A673 (cell line): Measurements from ENCODE around the gene TIGD2. TPM values are rescaled to one million over a fixed set of nuclear protein-coding genes. Genes with fewer than 3 reads are reported as not detected.

Experiments used
- BruUV-seq: library from RNA; stranded (reverse); fragments of 400-500 nt; replicated peaks from 2 replicates; lab custom pipeline; 2021; lab: Mats Ljungman, UMichigan
- CTCF ChIA-PET: fragments of 300-600 bp; sonication (Branson Sonifier 250); formaldehyde crosslinking; loops from one replicate; lab custom pipeline; 2022; ENCODE audit warnings: antibody characterized with exemption; lab: Charles Lee
- POLR2A ChIA-PET: fragments of 300-600 bp; sonication (Branson Sonifier 250); formaldehyde crosslinking; loops from one replicate; lab custom pipeline; 2022; ENCODE audit warnings: antibody characterized with exemption; ENCODE audit not compliant: low non-redundant PET; lab: Charles Lee
- DNase-seq: peaks from one replicate; pipeline ENCODE4 v3.0.0-alpha.2; 2015; ENCODE audit warnings: low spot score
- H3K27ac ChIP-seq: fragments of 200-600 bp; sonication (generic); 2 replicates; pipeline ENCODE4 v1.5.1; 2016; ENCODE audit warnings: mixed run types, low read depth, mild to moderate bottlenecking, mixed read lengths, antibody characterized with exemption, low read length; ENCODE audit not compliant: poor library complexity, severe bottlenecking
- H3K27me3 ChIP-seq: fragments of 200-600 bp; sonication (generic); replicated peaks from 2 replicates; pipeline ENCODE4 v1.6.1; 2017; ENCODE audit warnings: mixed run types, low read depth, mild to moderate bottlenecking, mixed read lengths, antibody characterized with exemption, low read length; ENCODE audit not compliant: insufficient read depth, poor library complexity
- H3K36me3 ChIP-seq: fragments of 200-600 bp; sonication (generic); 2 replicates; pipeline ENCODE4 v1.6.1; 2016; ENCODE audit warnings: mixed run types, mild to moderate bottlenecking, mixed read lengths, antibody characterized with exemption, low read length; ENCODE audit not compliant: insufficient read depth, poor library complexity, severe bottlenecking
- H3K4me1 ChIP-seq: fragments of 200-600 bp; sonication (generic); 2 replicates; pipeline ENCODE4 v1.6.1; 2017; ENCODE audit warnings: mixed run types, mild to moderate bottlenecking, mixed read lengths, antibody characterized with exemption, low read length; ENCODE audit not compliant: insufficient read depth, poor library complexity, severe bottlenecking
- H3K4me3 ChIP-seq: fragments of 200-600 bp; sonication (generic); 2 replicates; pipeline ENCODE4 v1.5.1; 2016; ENCODE audit warnings: low read depth, mixed run types, mild to moderate bottlenecking, mixed read lengths, low read length; ENCODE audit not compliant: poor library complexity, severe bottlenecking
- H3K9me3 ChIP-seq: fragments of 200-600 bp; sonication (generic); 2 replicates; pipeline ENCODE4 v1.6.1; 2016; ENCODE audit warnings: mixed run types, low read depth, mild to moderate bottlenecking, mixed read lengths, antibody characterized with exemption, low read length; ENCODE audit not compliant: poor library complexity, severe bottlenecking
- EZH2 ChIP-seq: fragments of 200-600 bp; sonication (generic); IDR thresholded peaks from 2 replicates; pipeline ENCODE4 v1.6.1; 2017; ENCODE audit warnings: borderline replicate concordance, low read depth, mild to moderate bottlenecking, mixed read lengths, antibody characterized with exemption, low read length; ENCODE audit not compliant: poor library complexity, severe bottlenecking
- intact Hi-C: fragments of 100-400 bp; cut with micrococcal nuclease; formaldehyde crosslinking; loops from one replicate; pipeline ENCODE4 v1.10.0; 2022; ENCODE audit not compliant: unreplicated experiment
- total RNA-seq: library from RNA; stranded (reverse); gene quantifications from 2 replicates; pipeline ENCODE4 v1.2.3, GENCODE V29; 2021
- TF ChIP-seq, protein P1 (sequence below): fragments of 300-800, 200-600 bp; sonication (generic); conservative IDR thresholded peaks from 2 replicates; pipeline ENCODE4 v1.5.1; 2017; ENCODE audit warnings: low read depth, mild to moderate bottlenecking, antibody characterized with exemption, low read length, moderate library complexity, mixed read lengths

Gene TIGD2
- total RNA-seq, 1 experiment from 2014 or later = 2.8 TPM

DNA sequence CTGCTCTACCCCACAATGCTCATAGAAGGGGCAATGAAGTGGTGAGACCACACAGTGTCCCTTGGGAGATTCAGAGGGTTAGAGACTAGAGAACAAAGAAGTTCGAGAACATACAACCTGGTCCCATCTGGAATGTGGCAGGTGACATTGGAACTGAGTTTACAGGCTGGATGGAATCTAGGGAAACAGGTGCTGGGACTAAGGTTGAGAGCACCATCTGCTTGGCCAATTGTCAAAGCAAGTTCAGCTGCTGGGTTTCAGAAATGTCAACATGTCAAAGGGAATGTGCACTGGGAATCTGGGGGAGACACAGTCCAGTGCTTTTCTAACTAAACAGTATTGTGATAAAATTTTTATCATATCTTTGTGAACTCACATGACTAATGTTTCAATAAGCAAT lies 38.4 kb upstream of the TIGD2 start:
- Histone ChIP-seq H3K9me3 (peaks cover 4% of the 10 kb centered on the region), H3K27me3 (no peaks in the 10 kb centered on the region), H3K4me3 (no peak overlapping the region), H3K27ac (no peak overlapping the region), H3K4me1 (peaks cover 3% of the 10 kb centered on the region), H3K36me3 (no peaks in the 10 kb centered on the region)
- ChIA-PET CTCF (no interaction called here), POLR2A (no interaction called here)
- BruUV-seq = no TSS peak
- TF ChIP-seq, protein P1, sequence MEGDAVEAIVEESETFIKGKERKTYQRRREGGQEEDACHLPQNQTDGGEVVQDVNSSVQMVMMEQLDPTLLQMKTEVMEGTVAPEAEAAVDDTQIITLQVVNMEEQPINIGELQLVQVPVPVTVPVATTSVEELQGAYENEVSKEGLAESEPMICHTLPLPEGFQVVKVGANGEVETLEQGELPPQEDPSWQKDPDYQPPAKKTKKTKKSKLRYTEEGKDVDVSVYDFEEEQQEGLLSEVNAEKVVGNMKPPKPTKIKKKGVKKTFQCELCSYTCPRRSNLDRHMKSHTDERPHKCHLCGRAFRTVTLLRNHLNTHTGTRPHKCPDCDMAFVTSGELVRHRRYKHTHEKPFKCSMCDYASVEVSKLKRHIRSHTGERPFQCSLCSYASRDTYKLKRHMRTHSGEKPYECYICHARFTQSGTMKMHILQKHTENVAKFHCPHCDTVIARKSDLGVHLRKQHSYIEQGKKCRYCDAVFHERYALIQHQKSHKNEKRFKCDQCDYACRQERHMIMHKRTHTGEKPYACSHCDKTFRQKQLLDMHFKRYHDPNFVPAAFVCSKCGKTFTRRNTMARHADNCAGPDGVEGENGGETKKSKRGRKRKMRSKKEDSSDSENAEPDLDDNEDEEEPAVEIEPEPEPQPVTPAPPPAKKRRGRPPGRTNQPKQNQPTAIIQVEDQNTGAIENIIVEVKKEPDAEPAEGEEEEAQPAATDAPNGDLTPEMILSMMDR = no peak
- no peak for TF ChIP-seq EZH2
- intact Hi-C loops = no loop called here
- DNase-seq = no peak

DNA sequence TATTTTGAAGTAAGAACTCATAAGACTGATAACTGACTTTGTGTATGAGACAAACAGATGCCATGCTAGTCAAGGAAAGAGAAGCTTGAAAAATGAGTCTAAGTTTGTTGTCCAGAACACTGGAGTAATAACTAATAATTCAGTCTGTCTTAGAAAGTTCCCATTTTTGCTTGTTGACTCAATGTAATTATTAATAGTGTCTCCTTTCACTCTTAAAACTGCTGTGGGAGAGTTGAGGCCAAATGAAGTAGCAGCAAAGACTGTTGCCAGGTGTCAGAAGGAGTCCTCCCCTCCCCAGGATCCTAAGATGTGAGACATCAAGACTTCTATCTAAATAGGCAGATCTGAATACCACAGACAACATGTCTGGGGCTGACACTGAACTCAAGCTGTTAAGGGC lies 33.6 kb upstream of the TIGD2 start:
- CTCF ChIA-PET = no interaction called here
- H3K9me3 ChIP-seq = peaks cover 4% of the 10 kb centered on the region
- H3K27ac ChIP-seq = no peak overlapping the region
- intact Hi-C loops = no loop called here
- no TSS peak for BruUV-seq
- H3K27me3 ChIP-seq = no peaks in the 10 kb centered on the region
- TF ChIP-seq, protein P1 = no peak
- no peak for TF ChIP-seq EZH2
- H3K36me3 ChIP-seq = no peaks in the 10 kb centered on the region
- no peak overlapping the region for H3K4me3 ChIP-seq
- H3K4me1 ChIP-seq = peaks cover 3% of the 10 kb centered on the region
- POLR2A ChIA-PET = no interaction called here
- DNase-seq = no peak

DNA sequence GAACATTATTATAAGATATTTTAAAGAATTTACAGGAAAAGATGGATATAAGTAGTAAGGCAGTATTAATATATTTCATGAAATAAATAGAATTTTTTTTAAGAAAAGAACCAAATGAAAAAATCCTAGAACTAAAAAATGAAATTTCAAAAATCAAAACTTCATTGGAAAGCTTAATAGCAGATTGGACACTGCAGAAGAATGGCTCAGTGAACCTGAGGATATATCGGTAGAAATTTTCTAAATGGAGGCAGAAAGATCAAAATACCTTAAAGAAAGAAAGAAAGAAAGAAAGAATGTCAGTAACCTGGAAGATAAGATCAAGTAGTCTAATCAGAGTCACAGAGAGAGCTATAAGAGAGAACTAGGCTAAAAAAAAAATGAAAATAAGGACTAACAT lies 33.0 kb upstream of the TIGD2 start:
- DNase-seq = no peak

More for the DNA sequence above, 33.0 kb upstream of the TIGD2 start:
- intact Hi-C loops = no loop called here
- Histone ChIP-seq H3K4me3 (no peak overlapping the region), H3K36me3 (no peaks in the 10 kb centered on the region), H3K4me1 (peaks cover 3% of the 10 kb centered on the region), H3K27ac (no peak overlapping the region), H3K27me3 (no peaks in the 10 kb centered on the region), H3K9me3 (peaks cover 4% of the 10 kb centered on the region)
- no TSS peak for BruUV-seq
- POLR2A ChIA-PET = no interaction called here
- CTCF ChIA-PET = no interaction called here
- TF ChIP-seq, protein P1 = no peak
- no peak for TF ChIP-seq EZH2
